Progenitor cell of endocrine pancreas (in vitro differentiated cells): ENCODE results near the gene S1PR3. TPM values are rescaled to one million over a fixed set of nuclear protein-coding genes. Genes with fewer than 3 reads are reported as not detected.

Experiments
- DNase-seq: peaks from one replicate; pipeline ENCODE4 v3.0.0; 2021; ENCODE audit warnings: low spot score; ENCODE audit not compliant: unreplicated experiment
- H3K27ac Mint-ChIP-seq: 2 replicates; pipeline ENCODE4 v1.8.0; 2021; ENCODE audit warnings: mild to moderate bottlenecking, moderate library complexity, mixed read lengths
- H3K27me3 Mint-ChIP-seq: 2 replicates; pipeline ENCODE4 v1.8.0; 2021; ENCODE audit warnings: mixed read lengths
- H3K36me3 Mint-ChIP-seq: 2 replicates; pipeline ENCODE4 v1.8.0; 2022; ENCODE audit warnings: mixed read lengths; ENCODE audit not compliant: insufficient read depth
- H3K4me1 Mint-ChIP-seq: 2 replicates; pipeline ENCODE4 v1.8.0; 2021; ENCODE audit warnings: low read depth, mixed read lengths
- H3K4me3 Mint-ChIP-seq: 2 replicates; pipeline ENCODE4 v1.8.0; 2021; ENCODE audit warnings: low read depth, mild to moderate bottlenecking, moderate library complexity, mixed read lengths
- H3K9me3 Mint-ChIP-seq: 2 replicates; pipeline ENCODE4 v1.8.0; 2021; ENCODE audit warnings: low read depth, mixed read lengths
- total RNA-seq: library from RNA; stranded (reverse); gene quantifications from 2 replicates; pipeline ENCODE4 v1.2.1, GENCODE V29; 2021
- TF ChIP-seq, protein P1 (sequence below): fragments of 200-600 bp; sonication (generic); IDR thresholded peaks from one replicate; pipeline ENCODE4 v1.5.0; 2021; ENCODE audit warnings: antibody characterized with exemption, mild to moderate bottlenecking; ENCODE audit not compliant: unreplicated experiment

Gene S1PR3
- total RNA-seq, 1 donor from 2014 or later = 1.6 TPM

DNA sequence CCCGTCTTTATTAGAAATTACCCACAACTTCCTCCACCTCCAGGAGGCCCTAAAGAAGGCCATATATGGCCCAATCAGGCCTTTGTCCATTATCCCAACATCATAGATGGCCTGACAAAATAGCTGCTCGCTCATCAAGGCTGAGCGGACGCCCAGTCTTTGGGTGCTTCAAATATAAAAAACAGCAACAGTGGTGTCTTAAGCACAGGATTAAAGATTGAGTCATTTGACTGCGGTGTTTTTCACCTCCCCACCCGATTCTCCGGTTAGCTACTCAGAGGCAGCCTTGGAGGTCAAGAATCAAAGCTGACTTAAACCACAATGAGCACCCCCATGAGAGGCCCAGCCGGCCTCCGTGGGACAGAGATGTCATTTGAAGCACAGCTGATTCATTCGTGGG, 18.8 kb downstream of the S1PR3 start:
- TF ChIP-seq, protein P1, sequence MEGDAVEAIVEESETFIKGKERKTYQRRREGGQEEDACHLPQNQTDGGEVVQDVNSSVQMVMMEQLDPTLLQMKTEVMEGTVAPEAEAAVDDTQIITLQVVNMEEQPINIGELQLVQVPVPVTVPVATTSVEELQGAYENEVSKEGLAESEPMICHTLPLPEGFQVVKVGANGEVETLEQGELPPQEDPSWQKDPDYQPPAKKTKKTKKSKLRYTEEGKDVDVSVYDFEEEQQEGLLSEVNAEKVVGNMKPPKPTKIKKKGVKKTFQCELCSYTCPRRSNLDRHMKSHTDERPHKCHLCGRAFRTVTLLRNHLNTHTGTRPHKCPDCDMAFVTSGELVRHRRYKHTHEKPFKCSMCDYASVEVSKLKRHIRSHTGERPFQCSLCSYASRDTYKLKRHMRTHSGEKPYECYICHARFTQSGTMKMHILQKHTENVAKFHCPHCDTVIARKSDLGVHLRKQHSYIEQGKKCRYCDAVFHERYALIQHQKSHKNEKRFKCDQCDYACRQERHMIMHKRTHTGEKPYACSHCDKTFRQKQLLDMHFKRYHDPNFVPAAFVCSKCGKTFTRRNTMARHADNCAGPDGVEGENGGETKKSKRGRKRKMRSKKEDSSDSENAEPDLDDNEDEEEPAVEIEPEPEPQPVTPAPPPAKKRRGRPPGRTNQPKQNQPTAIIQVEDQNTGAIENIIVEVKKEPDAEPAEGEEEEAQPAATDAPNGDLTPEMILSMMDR = no peak
- Mint-ChIP-seq H3K36me3 (no peaks in the 10 kb centered on the region), H3K27ac (no peak overlapping the region)

DNA sequence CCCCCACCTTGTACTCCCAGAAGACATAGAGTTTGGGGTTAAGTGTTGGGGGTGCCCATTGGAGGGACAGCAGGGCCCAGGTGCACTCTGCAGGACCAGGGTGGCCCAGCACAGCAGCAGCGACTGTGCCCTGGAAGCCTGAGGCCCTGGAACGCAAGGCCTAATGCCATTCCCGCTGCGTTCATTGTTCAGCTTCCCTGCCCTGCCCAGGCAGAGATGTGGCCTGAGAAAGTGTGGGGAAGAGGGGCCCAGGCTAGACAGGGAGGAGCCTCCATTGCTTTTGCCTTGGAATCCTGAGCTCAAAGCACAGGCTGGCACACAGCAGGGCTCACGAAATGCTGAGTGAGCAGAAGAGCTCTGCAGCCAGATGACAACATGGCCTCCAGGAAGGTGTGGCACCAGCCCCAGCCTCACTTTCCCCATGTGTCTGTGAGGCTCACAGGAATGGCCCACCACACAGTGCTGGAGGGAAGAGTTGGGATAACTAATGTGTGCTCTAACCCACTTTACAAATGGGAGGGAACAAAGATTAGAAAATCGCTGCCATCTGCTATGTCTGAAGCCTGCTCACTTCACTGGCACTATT, 19.4 kb downstream of the S1PR3 start:
- TF ChIP-seq, protein P1 = no peak
- H3K4me1 Mint-ChIP-seq = no peaks in the 10 kb centered on the region
- H3K4me3 Mint-ChIP-seq = no peak overlapping the region
- no peaks in the 10 kb centered on the region for H3K9me3 Mint-ChIP-seq
- H3K27me3 Mint-ChIP-seq = peaks cover 2% of the 10 kb centered on the region
- no peak overlapping the region for H3K27ac Mint-ChIP-seq
- no peaks in the 10 kb centered on the region for H3K36me3 Mint-ChIP-seq
- no peak for DNase-seq

More for the DNA sequence above, 18.8 kb downstream of the S1PR3 start:
- no peak for DNase-seq
- Mint-ChIP-seq H3K9me3 (no peaks in the 10 kb centered on the region), H3K27me3 (peaks cover 2% of the 10 kb centered on the region), H3K4me1 (no peaks in the 10 kb centered on the region), H3K4me3 (no peak overlapping the region)

DNA sequence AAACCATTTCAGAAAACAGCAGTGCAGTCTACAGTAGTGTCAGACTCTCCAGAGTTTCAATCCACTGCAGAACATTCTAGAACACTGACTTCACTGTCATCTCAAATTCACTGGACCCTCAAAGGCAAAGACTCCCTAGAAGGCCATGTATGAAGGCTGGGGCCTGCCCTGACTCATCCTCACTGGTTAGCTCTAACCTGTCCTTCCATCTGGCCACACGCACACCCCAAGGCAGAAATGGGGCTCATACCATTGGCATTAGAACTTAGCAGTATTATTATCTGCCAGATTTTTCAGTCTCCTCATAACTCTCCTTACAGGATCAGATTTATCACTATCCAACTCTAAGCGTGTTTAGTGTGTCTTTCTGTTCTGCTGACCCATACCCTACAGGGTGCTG, 20.4 kb downstream of the S1PR3 start:
- Mint-ChIP-seq H3K4me3 (no peak overlapping the region), H3K27me3 (no peaks in the 10 kb centered on the region), H3K4me1 (no peaks in the 10 kb centered on the region), H3K36me3 (no peaks in the 10 kb centered on the region), H3K9me3 (no peaks in the 10 kb centered on the region), H3K27ac (no peak overlapping the region)
- TF ChIP-seq, protein P1 = no peak
- no peak for DNase-seq

DNA sequence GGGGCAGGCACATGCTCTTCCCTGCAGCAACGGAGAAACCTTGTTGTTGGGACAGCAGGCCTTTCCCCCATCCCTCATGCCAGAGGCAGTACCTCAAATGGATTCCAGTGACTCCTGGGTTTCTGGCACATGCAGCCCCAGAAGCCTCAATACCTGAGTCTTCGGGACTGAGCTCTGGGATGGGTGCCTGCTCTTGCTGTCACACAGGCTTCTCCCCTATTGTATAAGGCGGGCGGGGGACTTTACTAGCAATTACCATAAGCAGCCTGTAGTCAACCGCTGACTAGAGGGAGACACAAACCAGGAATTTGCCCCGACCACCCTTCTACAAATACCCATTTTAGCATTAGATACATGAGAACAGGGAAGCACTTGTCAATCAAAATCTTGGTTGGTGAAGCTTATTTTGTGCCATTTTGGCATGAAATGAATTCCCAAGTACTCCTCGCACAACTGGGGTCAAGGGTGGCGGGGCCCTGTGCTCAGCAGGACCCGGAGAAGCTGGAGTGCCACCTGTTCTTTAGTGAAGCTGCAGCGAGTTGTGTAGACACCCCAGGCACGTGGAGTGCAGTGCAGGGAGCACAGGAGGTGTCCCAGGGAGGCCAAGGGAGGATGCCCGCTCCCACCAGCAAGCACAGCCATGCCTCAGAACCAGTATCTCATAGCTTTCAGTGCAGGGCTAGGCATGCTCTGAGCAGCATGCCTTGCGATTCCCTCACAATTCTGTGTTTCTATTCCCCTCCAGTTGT, 21.2 kb downstream of the S1PR3 start:
- H3K36me3 Mint-ChIP-seq = no peaks in the 10 kb centered on the region
- DNase-seq = no peak
- H3K4me3 Mint-ChIP-seq = no peak overlapping the region
- H3K27ac Mint-ChIP-seq = no peak overlapping the region
- H3K4me1 Mint-ChIP-seq = no peaks in the 10 kb centered on the region
- peaks cover 2% of the 10 kb centered on the region for H3K9me3 Mint-ChIP-seq
- TF ChIP-seq, protein P1 = no peak
- H3K27me3 Mint-ChIP-seq = no peaks in the 10 kb centered on the region

DNA sequence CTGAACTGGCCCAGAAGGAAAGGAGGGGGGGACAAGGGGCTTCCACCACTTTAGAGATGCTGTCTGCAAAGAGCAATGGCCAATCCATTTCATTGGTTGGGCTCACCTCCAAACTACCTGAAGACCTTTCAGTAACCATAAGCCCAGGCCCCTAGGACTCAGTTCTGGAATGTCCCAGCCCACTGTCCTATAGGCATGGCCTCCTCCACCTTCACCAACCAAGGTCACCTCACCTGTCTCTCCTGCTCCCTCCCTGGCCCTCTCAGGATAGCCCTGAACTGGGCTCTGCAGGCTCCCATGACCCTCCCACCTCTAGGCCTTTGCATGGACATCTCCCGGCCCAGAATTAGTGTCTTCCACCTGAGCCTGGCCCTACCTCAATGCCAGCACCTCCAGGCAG, 22.4 kb downstream of the S1PR3 start:
- H3K27ac Mint-ChIP-seq = no peak overlapping the region
- H3K4me3 Mint-ChIP-seq = no peak overlapping the region
- no peaks in the 10 kb centered on the region for H3K27me3 Mint-ChIP-seq
- TF ChIP-seq, protein P1 = no peak
- DNase-seq = no peak
- peaks cover 7% of the 10 kb centered on the region for H3K9me3 Mint-ChIP-seq
- no peaks in the 10 kb centered on the region for H3K4me1 Mint-ChIP-seq
- no peaks in the 10 kb centered on the region for H3K36me3 Mint-ChIP-seq
